Activated CD8-positive, alpha-beta T cell treated with anti-CD3 and anti-CD28 coated beads for 36 hours (primary cell): ENCODE results near the gene NEK6. TPM values are rescaled to one million over a fixed set of nuclear protein-coding genes. Genes with fewer than 3 reads are reported as not detected.
"Not testable (repeated sequence)": the region's sequence is repeated elsewhere in the genome, so short reads cannot be mapped to it uniquely, and the experiment has no call there.

Source experiments
- ATAC-seq: fragments of 200-7000 bp; cut with Tn5 transposase; one replicate; pipeline ENCODE4 v1.10.0; 2021; ENCODE audit warnings: mild to moderate bottlenecking, moderate library complexity
- CTCF ChIA-PET: fragments of 350-600 bp; sonication (Branson Sonifier 250); formaldehyde crosslinking; loops from one replicate; lab custom pipeline; 2021; ENCODE audit warnings: antibody characterized with exemption; lab: Charles Lee
- POLR2A ChIA-PET: fragments of 350-600 bp; sonication (Branson Sonifier 250); formaldehyde crosslinking; loops from one replicate; lab custom pipeline; 2021; ENCODE audit warnings: antibody characterized with exemption; lab: Charles Lee
- DNase-seq: peaks from one replicate; pipeline ENCODE4 v3.0.0-alpha.2; 2020
- H3K27ac Mint-ChIP-seq: one replicate; pipeline ENCODE4 v1.8.0; 2021; ENCODE audit warnings: mild to moderate bottlenecking, mixed read lengths
- H3K27me3 Mint-ChIP-seq: one replicate; pipeline ENCODE4 v1.8.0; 2021; ENCODE audit warnings: mixed read lengths
- H3K36me3 Mint-ChIP-seq: one replicate; pipeline ENCODE4 v1.8.0; 2021; ENCODE audit warnings: low read depth, mixed read lengths
- H3K4me1 Mint-ChIP-seq: one replicate; pipeline ENCODE4 v1.8.0; 2021; ENCODE audit warnings: low read depth, mixed read lengths
- H3K4me3 Mint-ChIP-seq: one replicate; pipeline ENCODE4 v1.8.0; 2021; ENCODE audit warnings: mild to moderate bottlenecking, moderate library complexity, mixed read lengths
- H3K9me3 Mint-ChIP-seq: one replicate; pipeline ENCODE4 v1.8.0; 2021; ENCODE audit warnings: mixed read lengths
- intact Hi-C: fragments of 100-400 bp; cut with micrococcal nuclease; formaldehyde crosslinking; loops from one replicate; pipeline ENCODE4 v1.10.0; 2022
- total RNA-seq, 2 experiments: library from RNA; stranded (reverse); gene quantifications; one replicate each; pipeline ENCODE4 v1.2.3, GENCODE V29; 2021
- TF ChIP-seq, protein P1 (sequence below): fragments of 200-600 bp; IDR thresholded peaks from one replicate; pipeline ENCODE4 v1.8.0; 2022; ENCODE audit warnings: antibody characterized with exemption, mild to moderate bottlenecking

NEK6 gene
- total RNA-seq, 2 experiments from 2014 or later, result 20.2 to 21.8 TPM

- ATAC-seq (no peak), DNase-seq (no peak)
- no peaks in the 10 kb centered on the region for H3K36me3 Mint-ChIP-seq
- TF ChIP-seq, protein P1, sequence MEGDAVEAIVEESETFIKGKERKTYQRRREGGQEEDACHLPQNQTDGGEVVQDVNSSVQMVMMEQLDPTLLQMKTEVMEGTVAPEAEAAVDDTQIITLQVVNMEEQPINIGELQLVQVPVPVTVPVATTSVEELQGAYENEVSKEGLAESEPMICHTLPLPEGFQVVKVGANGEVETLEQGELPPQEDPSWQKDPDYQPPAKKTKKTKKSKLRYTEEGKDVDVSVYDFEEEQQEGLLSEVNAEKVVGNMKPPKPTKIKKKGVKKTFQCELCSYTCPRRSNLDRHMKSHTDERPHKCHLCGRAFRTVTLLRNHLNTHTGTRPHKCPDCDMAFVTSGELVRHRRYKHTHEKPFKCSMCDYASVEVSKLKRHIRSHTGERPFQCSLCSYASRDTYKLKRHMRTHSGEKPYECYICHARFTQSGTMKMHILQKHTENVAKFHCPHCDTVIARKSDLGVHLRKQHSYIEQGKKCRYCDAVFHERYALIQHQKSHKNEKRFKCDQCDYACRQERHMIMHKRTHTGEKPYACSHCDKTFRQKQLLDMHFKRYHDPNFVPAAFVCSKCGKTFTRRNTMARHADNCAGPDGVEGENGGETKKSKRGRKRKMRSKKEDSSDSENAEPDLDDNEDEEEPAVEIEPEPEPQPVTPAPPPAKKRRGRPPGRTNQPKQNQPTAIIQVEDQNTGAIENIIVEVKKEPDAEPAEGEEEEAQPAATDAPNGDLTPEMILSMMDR, result no peak
- H3K9me3 Mint-ChIP-seq, result no peaks in the 10 kb centered on the region
- H3K4me3 Mint-ChIP-seq, result no peak overlapping the region
- peaks cover 10% of the 10 kb centered on the region for H3K4me1 Mint-ChIP-seq
- H3K27me3 Mint-ChIP-seq, result peaks cover 7% of the 10 kb centered on the region
- POLR2A ChIA-PET, result interaction anchor here (0.6 to 0.7 kb wide), 3 partner anchors 9 to 236 kb away, joined by 3 read pairs; no protein-coding TSS in a partner anchor
- CTCF ChIA-PET, result interaction anchor here (0.8 to 1.7 kb wide), 3 partner anchors 9 to 121 kb away, joined by 3 read pairs; no protein-coding TSS in a partner anchor
- no peak overlapping the region for H3K27ac Mint-ChIP-seq
- intact Hi-C loops, result no loop called here
These were observed 9.7 kb upstream of the NEK6 start for GRCh38 chr9:124248066-124248465.

DNA sequence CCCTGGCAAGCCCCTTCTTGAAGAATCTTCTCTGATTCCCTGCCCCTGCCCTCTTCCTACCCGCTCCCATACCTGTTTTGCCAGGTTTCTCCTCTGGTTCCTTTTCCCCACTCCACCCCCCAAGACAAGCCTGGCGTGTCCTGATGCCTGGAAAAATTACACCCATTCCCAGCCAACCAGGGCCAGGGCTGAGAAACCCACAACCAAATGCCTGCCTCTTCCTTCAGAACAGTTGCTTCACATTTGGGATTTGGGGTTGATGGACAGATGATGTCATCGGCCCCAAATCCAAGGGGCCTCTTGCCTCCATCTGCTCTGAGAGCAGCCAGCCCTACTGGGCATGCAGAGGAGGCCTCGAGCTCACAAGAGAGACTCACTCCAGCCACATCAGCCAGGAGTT lies 8.8 kb upstream of the NEK6 start:
- DNase-seq (no peak), ATAC-seq (no peak)
- ChIA-PET CTCF (interaction anchor here (1.7 kb wide), 1 partner anchor 122 kb away, joined by 3 read pairs; no protein-coding TSS in a partner anchor), POLR2A (no interaction called here)
- H3K36me3 Mint-ChIP-seq, result no peaks in the 10 kb centered on the region
- TF ChIP-seq, protein P1, result no peak
- intact Hi-C loops, result no loop called here
- no peak overlapping the region for H3K27ac Mint-ChIP-seq
- H3K4me3 Mint-ChIP-seq, result no peak overlapping the region
- H3K4me1 Mint-ChIP-seq, result peaks cover 13% of the 10 kb centered on the region
- H3K27me3 Mint-ChIP-seq, result peaks cover 7% of the 10 kb centered on the region
- no peaks in the 10 kb centered on the region for H3K9me3 Mint-ChIP-seq

DNA sequence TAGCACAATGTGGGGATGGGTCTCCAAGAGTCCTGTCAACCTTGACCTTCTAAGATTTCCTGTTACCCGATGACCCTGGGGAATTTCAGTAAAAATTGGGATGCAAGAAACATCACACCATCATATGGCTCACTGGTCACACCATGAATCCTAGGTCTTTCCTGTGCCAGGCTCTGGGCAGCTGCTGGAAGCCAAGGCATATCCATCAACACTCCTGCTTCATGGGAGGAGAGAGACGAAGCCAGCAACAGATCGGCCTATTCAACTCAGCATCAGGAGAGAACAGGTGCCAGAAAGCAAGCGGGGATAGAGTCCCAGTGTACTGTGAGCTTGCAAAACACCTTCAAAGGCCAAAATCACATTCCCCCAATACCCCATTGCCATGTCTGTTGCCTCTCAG lies 6.5 kb upstream of the NEK6 start:
- no peaks in the 10 kb centered on the region for H3K9me3 Mint-ChIP-seq
- peaks cover 28% of the 10 kb centered on the region for H3K4me1 Mint-ChIP-seq
- TF ChIP-seq, protein P1, result no peak
- POLR2A ChIA-PET, result no interaction called here
- H3K27me3 Mint-ChIP-seq, result peaks cover 10% of the 10 kb centered on the region
- no peak for ATAC-seq
- H3K4me3 Mint-ChIP-seq, result no peak overlapping the region
- intact Hi-C loops, result loop anchor here (5.0 kb wide), 2 partner anchors 34 to 124 kb away; no protein-coding TSS in a partner anchor
- no peak overlapping the region for H3K27ac Mint-ChIP-seq
- no peaks in the 10 kb centered on the region for H3K36me3 Mint-ChIP-seq
- no peak for DNase-seq
- CTCF ChIA-PET, result no interaction called here

GRCh38 chr9:124251605-124252378 lies 6.0 kb upstream of the NEK6 start:
- Mint-ChIP-seq H3K27me3 (peaks cover 15% of the 10 kb centered on the region), H3K27ac (no peak overlapping the region), H3K9me3 (no peaks in the 10 kb centered on the region), H3K4me3 (no peak overlapping the region), H3K4me1 (peaks cover 32% of the 10 kb centered on the region), H3K36me3 (no peaks in the 10 kb centered on the region)
- ATAC-seq, result no peak
- ChIA-PET CTCF (no interaction called here), POLR2A (no interaction called here)
- TF ChIP-seq, protein P1, result no peak
- intact Hi-C loops, result loop anchor here (5.0 kb wide), 2 partner anchors 34 to 124 kb away; no protein-coding TSS in a partner anchor
- DNase-seq, result no peak

- intact Hi-C loops, result loop anchor here (5.0 kb wide), 2 partner anchors 36 to 126 kb away; no protein-coding TSS in a partner anchor
- POLR2A ChIA-PET, H3K9me3 Mint-ChIP-seq, DNase-seq, ATAC-seq, H3K4me3 Mint-ChIP-seq, CTCF ChIA-PET, H3K27ac Mint-ChIP-seq, H3K36me3 Mint-ChIP-seq: not testable (repeated sequence)
- H3K4me1 Mint-ChIP-seq, result peaks cover 38% of the 10 kb centered on the region
- peaks cover 22% of the 10 kb centered on the region for H3K27me3 Mint-ChIP-seq
These were observed 4.9 kb upstream of the NEK6 start for GRCh38 chr9:124252878-124253277.
